Activated naive CD8-positive, alpha-beta T cell (primary cell): Measurements from ENCODE around the gene BORCS5.
"Not testable (repeated sequence)": the region's sequence is repeated elsewhere in the genome, so short reads cannot be mapped to it uniquely, and the experiment has no call there.

Source experiments
- H3K27ac Mint-ChIP-seq: one replicate; pipeline ENCODE4 v1.8.0; 2021; ENCODE audit warnings: mixed read lengths
- H3K27me3 Mint-ChIP-seq: one replicate; pipeline ENCODE4 v1.8.0; 2021; ENCODE audit warnings: mixed read lengths
- H3K36me3 Mint-ChIP-seq: one replicate; pipeline ENCODE4 v1.8.0; 2021; ENCODE audit warnings: mixed read lengths
- H3K4me1 Mint-ChIP-seq: one replicate; pipeline ENCODE4 v1.8.0; 2021; ENCODE audit warnings: low read depth, mixed read lengths
- H3K4me3 Mint-ChIP-seq: one replicate; pipeline ENCODE4 v1.8.0; 2021; ENCODE audit warnings: mild to moderate bottlenecking, mixed read lengths
- H3K9me3 Mint-ChIP-seq: one replicate; pipeline ENCODE4 v1.8.0; 2021; ENCODE audit warnings: low read depth, mixed read lengths

BORCS5 gene

DNA sequence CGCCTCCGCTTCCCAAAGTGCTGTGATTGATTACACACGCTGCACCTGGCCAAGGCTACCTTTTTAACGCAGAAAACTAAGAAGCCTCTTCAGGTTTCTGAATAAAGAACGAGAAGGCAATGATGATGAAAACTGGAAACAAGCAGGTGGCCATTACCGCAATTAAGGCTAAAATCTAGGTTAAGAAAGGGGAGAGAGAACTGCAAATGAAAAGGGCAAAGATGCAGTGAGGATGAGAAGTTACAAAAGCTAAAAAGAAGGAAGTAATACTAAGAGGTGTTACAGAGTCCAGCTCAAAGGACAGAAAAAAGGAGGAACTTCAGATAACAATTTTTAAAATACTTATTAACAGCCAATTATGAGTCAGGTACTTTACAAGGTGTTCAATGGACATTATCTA, 126.1 kb downstream of the BORCS5 start:
- Mint-ChIP-seq H3K36me3 (peaks cover 23% of the 10 kb centered on the region), H3K4me1 (peaks cover 66% of the 10 kb centered on the region)

DNA sequence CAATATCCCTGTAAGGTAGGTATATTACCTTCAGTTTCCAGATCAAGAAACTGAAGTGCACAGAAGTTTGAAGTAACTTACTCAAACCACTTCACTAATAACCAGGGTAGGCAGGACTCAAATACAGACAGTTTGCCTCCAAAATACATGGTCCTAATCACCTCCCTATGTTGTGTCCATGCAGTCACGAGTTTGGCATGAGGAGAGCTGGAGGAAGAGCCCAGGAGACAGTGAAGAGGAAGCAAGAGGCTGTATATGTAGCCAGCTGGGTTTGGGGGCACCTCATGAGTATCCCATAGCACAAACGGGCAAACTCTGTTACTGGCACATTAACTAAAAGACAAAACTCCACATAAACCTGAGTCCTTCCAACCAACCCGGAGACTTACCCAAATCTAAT, 126.6 kb downstream of the BORCS5 start:
- Mint-ChIP-seq H3K27me3 (no peaks in the 10 kb centered on the region), H3K9me3 (peaks cover 4% of the 10 kb centered on the region), H3K4me1 (peaks cover 70% of the 10 kb centered on the region), H3K4me3 (peak overlapping the region; percentile 63), H3K27ac (peak overlapping the region; percentile 98), H3K36me3 (peaks cover 28% of the 10 kb centered on the region)

More for the DNA sequence above, 126.1 kb downstream of the BORCS5 start:
- Mint-ChIP-seq H3K27me3 (no peaks in the 10 kb centered on the region), H3K4me3 (peak overlapping the region; percentile 84), H3K9me3 (no peaks in the 10 kb centered on the region), H3K27ac (peak overlapping the region; percentile 98)

DNA sequence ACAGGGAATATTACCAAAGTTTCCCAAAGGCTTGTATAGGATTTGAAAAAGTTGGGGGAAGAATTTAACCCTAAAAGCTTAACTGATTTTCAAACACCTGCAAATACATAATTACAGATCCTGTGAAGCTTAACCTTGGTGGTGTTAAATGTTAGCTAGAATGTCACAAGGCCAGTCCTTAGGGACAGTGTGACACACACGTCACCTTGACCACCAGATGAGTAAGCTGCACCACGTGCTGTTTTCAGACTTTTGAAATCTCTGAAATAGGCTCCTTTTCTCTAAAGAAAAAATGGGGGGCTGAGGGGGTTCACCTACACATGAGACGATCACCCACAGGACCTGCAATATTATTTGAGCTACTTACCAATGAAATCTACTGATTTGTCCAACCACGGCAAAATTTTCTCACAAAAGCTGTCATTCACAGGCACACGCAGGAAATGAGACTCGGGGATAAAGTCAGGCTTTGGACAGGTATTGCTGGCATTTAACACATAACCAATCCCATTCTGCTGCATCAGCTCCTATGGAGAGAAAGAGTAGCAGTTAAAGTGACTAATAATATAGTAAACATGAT, 129.9 kb downstream of the BORCS5 start:
- no peak overlapping the region for H3K27ac Mint-ChIP-seq

DNA sequence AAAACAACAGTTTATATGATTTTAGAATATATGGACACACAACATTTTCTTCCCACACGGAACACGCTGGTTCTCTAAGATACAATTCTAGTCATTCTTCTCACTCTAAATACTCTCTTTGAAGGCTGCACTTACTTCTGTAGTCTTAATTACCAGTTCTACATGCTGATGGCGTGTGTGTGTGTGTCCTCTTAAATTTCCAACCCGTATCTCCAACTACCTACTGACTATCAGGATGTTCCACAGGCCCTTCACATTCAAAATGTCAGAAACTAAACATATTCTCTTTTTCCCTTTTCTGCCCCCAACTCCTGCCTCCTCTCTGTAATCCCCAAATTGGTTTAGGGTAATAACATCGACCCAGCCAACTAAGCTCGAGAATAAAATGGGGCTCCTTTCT, 130.6 kb downstream of the BORCS5 start:
- Mint-ChIP-seq H3K4me1 (peaks cover 34% of the 10 kb centered on the region), H3K36me3 (peaks cover 15% of the 10 kb centered on the region), H3K9me3 (peaks cover 4% of the 10 kb centered on the region), H3K27me3 (no peaks in the 10 kb centered on the region), H3K4me3 (no peak overlapping the region), H3K27ac (peak overlapping the region; percentile 46)

More for the DNA sequence above, 129.9 kb downstream of the BORCS5 start:
- no peak overlapping the region for H3K4me3 Mint-ChIP-seq
- peaks cover 17% of the 10 kb centered on the region for H3K36me3 Mint-ChIP-seq
- H3K9me3 Mint-ChIP-seq = peaks cover 4% of the 10 kb centered on the region
- no peaks in the 10 kb centered on the region for H3K27me3 Mint-ChIP-seq
- peaks cover 42% of the 10 kb centered on the region for H3K4me1 Mint-ChIP-seq

DNA sequence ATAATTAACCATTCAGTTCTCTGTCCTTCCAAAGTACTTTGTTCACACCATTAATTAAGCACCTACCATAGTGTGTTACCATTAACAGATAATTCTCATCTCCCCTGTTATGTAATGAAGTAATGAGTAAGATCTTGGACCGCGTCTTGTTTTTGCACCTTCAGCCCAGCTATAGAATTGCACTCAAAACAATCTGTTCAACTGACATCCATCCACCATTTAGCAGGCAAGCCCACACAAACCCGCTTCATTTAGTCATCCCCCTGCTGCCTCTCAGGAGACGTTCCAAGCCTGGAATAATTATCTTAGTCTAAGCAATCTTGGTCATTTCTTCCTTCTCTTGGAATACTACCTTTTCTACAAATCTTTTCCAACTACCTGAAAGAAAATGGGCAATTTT, 131.4 kb downstream of the BORCS5 start:
- peaks cover 27% of the 10 kb centered on the region for H3K4me1 Mint-ChIP-seq
- H3K27ac Mint-ChIP-seq = peak overlapping the region; percentile 46
- no peak overlapping the region for H3K4me3 Mint-ChIP-seq
- peaks cover 15% of the 10 kb centered on the region for H3K36me3 Mint-ChIP-seq
- no peaks in the 10 kb centered on the region for H3K27me3 Mint-ChIP-seq
- H3K9me3 Mint-ChIP-seq = peaks cover 4% of the 10 kb centered on the region

DNA sequence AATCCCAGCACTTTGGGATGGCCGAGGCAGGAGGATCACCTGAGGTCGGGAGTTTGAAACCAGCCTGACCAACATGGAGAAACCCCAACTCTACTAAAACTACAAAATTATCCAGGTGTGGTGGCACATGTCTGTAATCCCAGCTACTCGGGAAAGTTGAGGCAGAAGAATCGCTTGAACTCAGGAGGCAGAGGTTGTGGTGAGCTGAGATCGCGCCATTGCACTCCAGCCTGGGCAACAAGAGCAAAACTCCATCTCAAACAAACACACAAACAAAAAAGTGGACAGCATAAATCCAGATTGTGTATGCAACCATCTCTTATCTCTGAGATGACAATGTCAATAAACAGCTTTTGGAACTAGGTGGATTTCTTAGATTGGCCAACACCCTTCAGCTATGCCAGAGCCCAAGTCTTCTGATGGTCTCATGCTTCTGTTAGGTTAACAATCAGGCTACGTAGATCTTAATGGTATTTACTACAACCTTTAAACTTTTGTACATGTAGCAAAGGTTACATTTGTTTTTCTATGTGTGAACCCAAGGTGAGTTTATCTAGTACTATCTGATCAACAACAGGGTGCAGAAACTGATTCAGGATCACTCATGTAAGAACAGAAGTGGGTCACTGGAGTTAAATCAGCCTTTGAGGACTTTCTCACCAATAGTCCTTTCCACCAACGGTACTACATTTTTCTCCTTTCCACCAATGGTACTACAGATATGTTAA, 132.1 kb downstream of the BORCS5 start:
- Mint-ChIP-seq H3K27me3 (no peaks in the 10 kb centered on the region), H3K9me3 (peaks cover 4% of the 10 kb centered on the region), H3K36me3 (peaks cover 13% of the 10 kb centered on the region), H3K4me3 (no peak overlapping the region), H3K27ac (peak overlapping the region; percentile 46), H3K4me1 (peaks cover 21% of the 10 kb centered on the region)

DNA sequence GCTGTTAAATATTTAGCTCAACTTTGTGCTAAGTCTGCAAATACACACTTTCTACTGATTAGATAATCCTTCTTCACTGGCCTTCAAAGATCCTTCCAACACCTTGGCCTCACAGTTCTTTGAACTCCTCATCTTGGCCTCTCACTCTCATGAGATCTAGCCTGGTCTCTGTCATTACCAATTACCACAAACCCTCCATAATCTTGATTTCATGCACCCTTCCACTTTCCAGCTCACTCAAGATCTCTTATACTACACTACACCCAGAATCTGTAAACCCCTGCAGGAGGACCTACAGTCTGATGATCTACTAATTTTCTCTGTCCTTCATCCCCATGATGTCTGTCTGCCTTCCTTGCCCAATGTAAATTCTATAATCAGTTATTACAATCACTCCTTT, 134.7 kb downstream of the BORCS5 start:
- H3K36me3 Mint-ChIP-seq = peaks cover 14% of the 10 kb centered on the region
- H3K27ac Mint-ChIP-seq = no peak overlapping the region

DNA sequence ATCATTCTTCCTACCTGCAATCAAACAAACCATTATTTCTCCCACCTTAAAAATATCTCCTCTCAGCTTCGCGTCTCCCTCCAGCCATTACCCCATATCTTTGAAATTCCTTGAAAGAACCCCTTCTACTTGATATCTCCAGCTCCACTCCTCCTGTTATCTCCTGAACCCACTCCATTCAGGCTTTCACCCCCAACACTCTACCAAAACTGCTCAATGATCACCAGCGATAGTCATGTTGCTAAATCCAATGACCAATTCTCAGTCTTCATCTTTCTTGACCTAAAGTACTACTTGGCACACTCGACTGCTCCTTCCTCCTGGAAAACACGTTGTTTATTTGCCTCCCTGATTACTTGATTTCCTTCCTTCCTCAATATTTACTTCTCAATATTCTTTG, 135.7 kb downstream of the BORCS5 start:
- H3K4me3 Mint-ChIP-seq = no peak overlapping the region
- peaks cover 14% of the 10 kb centered on the region for H3K36me3 Mint-ChIP-seq
- H3K27ac Mint-ChIP-seq = no peak overlapping the region
- H3K9me3 Mint-ChIP-seq = peaks cover 4% of the 10 kb centered on the region
- H3K4me1 Mint-ChIP-seq = peaks cover 8% of the 10 kb centered on the region
- H3K27me3 Mint-ChIP-seq = no peaks in the 10 kb centered on the region

More for the DNA sequence above, 134.7 kb downstream of the BORCS5 start:
- Mint-ChIP-seq H3K27me3 (no peaks in the 10 kb centered on the region), H3K4me1 (peaks cover 13% of the 10 kb centered on the region), H3K9me3 (peaks cover 4% of the 10 kb centered on the region), H3K4me3 (no peak overlapping the region)

DNA sequence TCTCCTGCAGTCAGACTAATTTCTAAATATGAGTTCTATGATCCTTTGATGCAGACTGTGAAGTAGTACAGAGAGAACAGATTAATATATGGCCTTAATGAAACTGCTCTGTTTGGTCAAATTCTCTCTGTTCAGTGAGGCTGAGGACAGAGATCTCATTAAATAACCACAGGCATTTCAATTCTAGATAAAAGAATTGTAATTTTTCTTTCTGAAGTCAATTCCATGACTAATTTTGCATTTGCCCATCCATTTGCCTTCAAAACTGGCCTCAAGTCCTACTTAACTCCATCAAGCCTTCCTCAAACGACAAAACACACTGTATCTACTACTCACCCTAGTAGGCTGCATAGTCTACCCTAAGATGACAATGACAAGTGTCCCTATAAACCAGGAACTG, 138.7 kb downstream of the BORCS5 start:
- no peak overlapping the region for H3K27ac Mint-ChIP-seq
- H3K4me1 Mint-ChIP-seq = peaks cover 6% of the 10 kb centered on the region
- peaks cover 10% of the 10 kb centered on the region for H3K36me3 Mint-ChIP-seq
- H3K9me3 Mint-ChIP-seq = no peaks in the 10 kb centered on the region
- H3K27me3 Mint-ChIP-seq = no peaks in the 10 kb centered on the region
- H3K4me3 Mint-ChIP-seq = no peak overlapping the region

DNA sequence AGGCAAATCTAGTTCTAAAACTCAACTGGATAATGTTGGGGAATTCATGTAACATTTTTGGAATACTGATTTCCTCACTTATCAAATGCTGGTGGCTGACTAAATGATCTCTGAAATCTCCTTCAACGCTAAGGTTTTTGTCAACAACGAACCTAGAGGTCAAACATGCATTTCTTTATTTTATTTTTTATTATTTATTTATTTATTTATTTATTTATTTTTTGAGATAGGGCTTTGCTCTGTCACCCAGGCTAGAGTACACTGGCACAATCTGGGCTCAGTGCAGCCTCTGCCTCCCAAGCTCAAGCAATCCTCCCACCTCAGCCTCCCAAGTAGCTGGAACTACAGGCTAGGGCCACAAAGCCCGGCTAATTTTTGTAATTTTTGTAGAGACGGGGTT, 141.3 kb downstream of the BORCS5 start:
- H3K9me3 Mint-ChIP-seq = no peaks in the 10 kb centered on the region
- H3K27me3 Mint-ChIP-seq = no peaks in the 10 kb centered on the region
- peaks cover 24% of the 10 kb centered on the region for H3K4me1 Mint-ChIP-seq
- H3K4me3 Mint-ChIP-seq = no peak overlapping the region
- no peak overlapping the region for H3K27ac Mint-ChIP-seq
- H3K36me3 Mint-ChIP-seq = peaks cover 10% of the 10 kb centered on the region

DNA sequence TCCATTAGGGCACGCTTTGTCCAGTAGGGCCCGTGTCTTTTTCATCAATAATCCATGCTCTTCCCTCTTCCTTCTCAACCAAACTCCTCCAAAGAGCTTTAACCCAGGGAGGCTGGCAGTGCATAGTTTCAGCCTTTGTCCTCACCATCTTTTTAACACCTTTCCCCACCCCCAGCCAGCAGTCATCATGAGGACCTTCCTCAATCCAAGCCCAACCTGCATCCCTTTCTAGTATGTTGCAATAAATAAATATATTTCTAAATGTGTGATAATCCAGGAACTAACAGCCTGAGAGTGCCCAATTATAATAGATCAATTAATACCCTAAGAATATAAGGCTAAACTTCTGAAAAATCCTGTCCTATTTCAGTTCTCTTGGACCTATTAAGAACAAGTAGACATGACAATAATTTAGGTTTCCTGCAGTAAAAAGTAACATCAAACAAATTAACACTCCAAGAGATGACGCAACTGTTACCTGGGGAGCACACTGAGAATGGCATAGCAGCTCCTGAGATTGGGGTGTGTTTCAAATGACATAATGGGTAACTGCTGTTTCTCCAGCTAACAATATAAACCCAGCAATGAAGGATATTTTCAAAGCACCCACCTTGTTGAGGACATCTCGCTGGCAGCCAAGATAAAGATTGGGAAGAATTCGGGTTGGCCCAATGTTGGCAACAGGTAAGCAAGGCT, 143.2 kb downstream of the BORCS5 start:
- Mint-ChIP-seq H3K27ac (peak overlapping the region; percentile 56), H3K4me1 (peaks cover 35% of the 10 kb centered on the region), H3K4me3 (no peak overlapping the region), H3K9me3 (no peaks in the 10 kb centered on the region), H3K36me3 (peaks cover 10% of the 10 kb centered on the region), H3K27me3 (no peaks in the 10 kb centered on the region)

DNA sequence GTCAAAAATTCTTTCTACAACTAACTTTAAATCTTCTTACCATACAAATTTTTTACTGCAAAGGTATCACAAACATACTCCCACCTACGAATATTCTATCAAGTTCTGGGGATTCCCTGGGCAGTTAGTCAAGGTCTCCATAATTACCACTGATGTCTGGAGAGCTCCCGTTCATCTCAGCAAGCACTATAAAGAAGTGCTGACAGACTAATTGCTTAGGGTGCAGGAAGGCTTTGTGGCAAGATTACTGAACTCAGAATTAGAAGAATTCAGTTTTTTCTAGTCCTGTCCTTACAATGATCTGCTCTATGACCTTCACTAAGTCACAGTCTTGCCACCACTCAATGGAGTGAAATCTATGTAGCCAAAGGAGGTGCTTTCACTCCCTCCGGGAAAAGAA, 144.2 kb downstream of the BORCS5 start:
- Mint-ChIP-seq H3K4me1 (peaks cover 46% of the 10 kb centered on the region), H3K36me3 (peaks cover 10% of the 10 kb centered on the region), H3K9me3 (no peaks in the 10 kb centered on the region), H3K27me3 (no peaks in the 10 kb centered on the region), H3K27ac (peak overlapping the region; percentile 78), H3K4me3 (no peak overlapping the region)

DNA sequence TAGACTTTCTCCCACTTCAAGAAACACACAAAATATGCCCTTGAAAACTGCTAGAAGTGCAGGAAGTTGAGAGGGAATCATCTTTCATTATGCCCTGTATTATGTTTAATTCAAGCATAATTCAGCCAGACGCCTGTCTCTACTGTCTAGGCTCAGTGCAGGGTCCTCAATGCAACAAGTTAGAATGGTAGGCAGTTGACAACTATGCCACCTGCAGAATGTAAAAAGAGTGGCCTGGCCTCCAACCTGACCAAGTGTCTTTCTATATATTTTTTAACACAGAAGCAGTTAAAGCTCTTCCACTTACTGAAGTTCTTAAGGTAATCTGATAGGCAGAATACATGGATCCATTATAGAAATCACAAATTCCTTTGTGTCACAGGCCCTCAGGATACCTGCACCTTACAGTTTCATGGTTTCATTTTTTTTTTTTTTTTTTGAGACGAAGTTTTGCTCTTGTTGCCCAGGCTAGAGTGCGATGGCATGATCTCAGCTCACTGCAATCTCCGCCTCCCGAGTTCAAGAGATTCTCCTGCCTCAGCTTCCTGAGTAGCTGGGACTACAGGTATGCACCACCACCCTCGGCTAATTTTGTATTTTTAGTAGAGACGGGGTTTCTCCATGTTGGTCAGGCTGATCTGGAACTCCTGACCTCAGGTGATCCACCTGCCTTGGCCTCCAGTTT, 145.4 kb downstream of the BORCS5 start:
- Mint-ChIP-seq H3K36me3 (peaks cover 10% of the 10 kb centered on the region), H3K4me1 (peaks cover 57% of the 10 kb centered on the region), H3K27ac (peak overlapping the region; percentile 55)
- not testable (repeated sequence) for H3K9me3 Mint-ChIP-seq, H3K4me3 Mint-ChIP-seq, H3K27me3 Mint-ChIP-seq

DNA sequence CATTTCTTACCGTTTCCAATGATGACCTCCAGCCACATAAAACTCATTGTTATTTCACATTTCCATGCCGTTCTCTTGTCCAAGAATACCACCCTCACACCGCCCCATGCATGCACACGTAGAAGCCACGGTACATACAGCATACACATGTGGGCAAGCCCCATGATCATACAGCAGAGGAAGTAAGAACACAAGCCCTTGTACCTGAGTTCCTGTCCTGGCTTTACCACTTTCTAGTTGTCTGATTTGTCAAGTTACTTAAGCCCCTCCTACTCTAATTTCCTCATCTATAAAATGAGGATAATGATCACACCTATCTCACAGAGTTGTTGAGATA, 145.9 kb downstream of the BORCS5 start:
- H3K27me3 Mint-ChIP-seq = no peaks in the 10 kb centered on the region
- no peak overlapping the region for H3K4me3 Mint-ChIP-seq
- peaks cover 11% of the 10 kb centered on the region for H3K36me3 Mint-ChIP-seq
- peaks cover 57% of the 10 kb centered on the region for H3K4me1 Mint-ChIP-seq
- no peaks in the 10 kb centered on the region for H3K9me3 Mint-ChIP-seq
- H3K27ac Mint-ChIP-seq = peak overlapping the region; percentile 55
